ENCODE measurements around the gene IL13. TPM values are rescaled to one million over a fixed set of nuclear protein-coding genes. Genes with fewer than 3 reads are reported as not detected.
"Not testable (repeated sequence)": the region's sequence is repeated elsewhere in the genome, so short reads cannot be mapped to it uniquely, and the experiment has no call there.

Gene IL13
- total RNA-seq, result 0.31 TPM

- peaks cover 44% of the 10 kb centered on the region for H3K27me3 ChIP-seq (ENCODE audit: insufficient read depth, low read length)
- no peaks in the 10 kb centered on the region for H3K9me3 ChIP-seq (ENCODE audit: low read depth, low read length)
- H3K4me1 ChIP-seq (ENCODE audit: insufficient read depth, low read length), result peaks cover 15% of the 10 kb centered on the region
Observed at GRCh38 chr5:132657676-132658380, at the start of gene IL13. TSS of gene IL13 (plus strand) at chr5:132658173. CDS start at chr5:132658187, 14 bp downstream.

GRCh38 chr5:132611965-132612364, 46.0 kb upstream of the IL13 start:
- Histone ChIP-seq H3K27me3 (ENCODE audit: insufficient read depth, low read length) (no peaks in the 10 kb centered on the region), H3K4me3 (ENCODE audit: low read length) (no peak overlapping the region), H3K4me1 (ENCODE audit: insufficient read depth, low read length) (no peaks in the 10 kb centered on the region), H3K9me3 (ENCODE audit: low read depth, low read length) (no peaks in the 10 kb centered on the region)

More at GRCh38 chr5:132657676-132658380, at the start of gene IL13:
- no peak within 1 kb of the TSS for H3K4me3 ChIP-seq (ENCODE audit: low read length)

GRCh38 chr5:132612846-132613245, 45.1 kb upstream of the IL13 start:
- Histone ChIP-seq H3K4me3 (ENCODE audit: low read length) (no peak overlapping the region), H3K9me3 (ENCODE audit: low read depth, low read length) (no peaks in the 10 kb centered on the region), H3K27me3 (ENCODE audit: insufficient read depth, low read length) (no peaks in the 10 kb centered on the region), H3K4me1 (ENCODE audit: insufficient read depth, low read length) (no peaks in the 10 kb centered on the region)

- no peak overlapping the region for H3K4me3 ChIP-seq (ENCODE audit: low read length)
- no peaks in the 10 kb centered on the region for H3K27me3 ChIP-seq (ENCODE audit: insufficient read depth, low read length)
- no peaks in the 10 kb centered on the region for H3K4me1 ChIP-seq (ENCODE audit: insufficient read depth, low read length)
- no peaks in the 10 kb centered on the region for H3K9me3 ChIP-seq (ENCODE audit: low read depth, low read length)
Observed at GRCh38 chr5:132621699-132622098, 36.3 kb upstream of the IL13 start.

GRCh38 chr5:132622608-132623007, 35.4 kb upstream of the IL13 start:
- no peaks in the 10 kb centered on the region for H3K4me1 ChIP-seq (ENCODE audit: insufficient read depth, low read length)
- no peaks in the 10 kb centered on the region for H3K9me3 ChIP-seq (ENCODE audit: low read depth, low read length)
- H3K27me3 ChIP-seq (ENCODE audit: insufficient read depth, low read length), result no peaks in the 10 kb centered on the region
- H3K4me3 ChIP-seq (ENCODE audit: low read length), result no peak overlapping the region

GRCh38 chr5:132627470-132627869, 30.5 kb upstream of the IL13 start:
- H3K27me3 ChIP-seq (ENCODE audit: insufficient read depth, low read length), result no peaks in the 10 kb centered on the region
- no peak overlapping the region for H3K4me3 ChIP-seq (ENCODE audit: low read length)
- H3K9me3 ChIP-seq (ENCODE audit: low read depth, low read length), result no peaks in the 10 kb centered on the region
- H3K4me1 ChIP-seq (ENCODE audit: insufficient read depth, low read length), result no peaks in the 10 kb centered on the region

GRCh38 chr5:132628814-132629213, 29.2 kb upstream of the IL13 start:
- no peak overlapping the region for H3K4me3 ChIP-seq (ENCODE audit: low read length)
- no peaks in the 10 kb centered on the region for H3K9me3 ChIP-seq (ENCODE audit: low read depth, low read length)
- H3K27me3 ChIP-seq (ENCODE audit: insufficient read depth, low read length), result no peaks in the 10 kb centered on the region
- H3K4me1 ChIP-seq (ENCODE audit: insufficient read depth, low read length), result no peaks in the 10 kb centered on the region

- no peaks in the 10 kb centered on the region for H3K4me1 ChIP-seq (ENCODE audit: insufficient read depth, low read length)
- no peaks in the 10 kb centered on the region for H3K9me3 ChIP-seq (ENCODE audit: low read depth, low read length)
- H3K27me3 ChIP-seq (ENCODE audit: insufficient read depth, low read length), result no peaks in the 10 kb centered on the region
- no peak overlapping the region for H3K4me3 ChIP-seq (ENCODE audit: low read length)
Observed at GRCh38 chr5:132629230-132629944, 28.6 kb upstream of the IL13 start.

GRCh38 chr5:132633587-132633986, 24.4 kb upstream of the IL13 start:
- not testable (repeated sequence) for H3K4me1 ChIP-seq (ENCODE audit: insufficient read depth, low read length); H3K27me3 ChIP-seq (ENCODE audit: insufficient read depth, low read length); H3K4me3 ChIP-seq (ENCODE audit: low read length); H3K9me3 ChIP-seq (ENCODE audit: low read depth, low read length)

- Histone ChIP-seq H3K27me3 (ENCODE audit: insufficient read depth, low read length) (no peaks in the 10 kb centered on the region), H3K4me1 (ENCODE audit: insufficient read depth, low read length) (no peaks in the 10 kb centered on the region), H3K9me3 (ENCODE audit: low read depth, low read length) (no peaks in the 10 kb centered on the region), H3K4me3 (ENCODE audit: low read length) (no peak overlapping the region)
Observed at GRCh38 chr5:132635873-132636272, 22.1 kb upstream of the IL13 start.

- Histone ChIP-seq H3K9me3 (ENCODE audit: low read depth, low read length) (no peaks in the 10 kb centered on the region), H3K4me3 (ENCODE audit: low read length) (no peak overlapping the region), H3K27me3 (ENCODE audit: insufficient read depth, low read length) (no peaks in the 10 kb centered on the region), H3K4me1 (ENCODE audit: insufficient read depth, low read length) (no peaks in the 10 kb centered on the region)
Observed at GRCh38 chr5:132637241-132637640, 20.7 kb upstream of the IL13 start.

GRCh38 chr5:132639706-132640130, 18.3 kb upstream of the IL13 start:
- no peak overlapping the region for H3K4me3 ChIP-seq (ENCODE audit: low read length)
- no peaks in the 10 kb centered on the region for H3K4me1 ChIP-seq (ENCODE audit: insufficient read depth, low read length)
- H3K9me3 ChIP-seq (ENCODE audit: low read depth, low read length), result no peaks in the 10 kb centered on the region
- H3K27me3 ChIP-seq (ENCODE audit: insufficient read depth, low read length), result no peaks in the 10 kb centered on the region

GRCh38 chr5:132640613-132641012, 17.4 kb upstream of the IL13 start:
- Histone ChIP-seq H3K4me1 (ENCODE audit: insufficient read depth, low read length) (no peaks in the 10 kb centered on the region), H3K4me3 (ENCODE audit: low read length) (no peak overlapping the region), H3K9me3 (ENCODE audit: low read depth, low read length) (no peaks in the 10 kb centered on the region), H3K27me3 (ENCODE audit: insufficient read depth, low read length) (no peaks in the 10 kb centered on the region)

- Histone ChIP-seq H3K4me3 (ENCODE audit: low read length) (no peak overlapping the region), H3K4me1 (ENCODE audit: insufficient read depth, low read length) (no peaks in the 10 kb centered on the region), H3K9me3 (ENCODE audit: low read depth, low read length) (no peaks in the 10 kb centered on the region), H3K27me3 (ENCODE audit: insufficient read depth, low read length) (no peaks in the 10 kb centered on the region)
Observed at GRCh38 chr5:132641241-132641723, 16.7 kb upstream of the IL13 start.

GRCh38 chr5:132641841-132642240, 16.1 kb upstream of the IL13 start:
- Histone ChIP-seq H3K9me3 (ENCODE audit: low read depth, low read length) (no peaks in the 10 kb centered on the region), H3K4me3 (ENCODE audit: low read length) (no peak overlapping the region), H3K4me1 (ENCODE audit: insufficient read depth, low read length) (no peaks in the 10 kb centered on the region), H3K27me3 (ENCODE audit: insufficient read depth, low read length) (no peaks in the 10 kb centered on the region)

- Histone ChIP-seq H3K4me1 (ENCODE audit: insufficient read depth, low read length) (no peaks in the 10 kb centered on the region), H3K4me3 (ENCODE audit: low read length) (no peak overlapping the region), H3K27me3 (ENCODE audit: insufficient read depth, low read length) (peaks cover 4% of the 10 kb centered on the region), H3K9me3 (ENCODE audit: low read depth, low read length) (peaks cover 16% of the 10 kb centered on the region)
Observed at GRCh38 chr5:132644177-132644576, 13.8 kb upstream of the IL13 start.

Data from mononuclear cell (primary cell).